CD4-positive, alpha-beta T cell treated with Interleukin-4 for 4 hours (primary cell): ENCODE measurements around the gene SYNGR2.
"Not testable (repeated sequence)": the region's sequence is repeated elsewhere in the genome, so short reads cannot be mapped to it uniquely, and the experiment has no call there.

ENCODE experiments used
- DNase-seq: peaks from one replicate; pipeline ENCODE4 v3.0.0-alpha.2; 2020

SYNGR2 gene

GRCh38 chr17:78144147-78144719, 24.1 kb upstream of the SYNGR2 start:
- no peak for DNase-seq

GRCh38 chr17:78144736-78145641, 23.4 kb upstream of the SYNGR2 start:
- DNase-seq, result no peak

- DNase-seq, result no peak
Observed at GRCh38 chr17:78146471-78146869, 21.9 kb upstream of the SYNGR2 start.

- no peak for DNase-seq
Observed at GRCh38 chr17:78146881-78147280, 21.5 kb upstream of the SYNGR2 start.

- DNase-seq, result no peak
Observed at GRCh38 chr17:78147315-78147998, 20.9 kb upstream of the SYNGR2 start.

- DNase-seq, result no peak
Observed at GRCh38 chr17:78148286-78149016, 19.9 kb upstream of the SYNGR2 start.

GRCh38 chr17:78151514-78152008, 16.8 kb upstream of the SYNGR2 start:
- DNase-seq, result no peak

GRCh38 chr17:78154903-78155811, 13.2 kb upstream of the SYNGR2 start:
- DNase-seq, result no peak

- no peak for DNase-seq
Observed at GRCh38 chr17:78159575-78160158, 8.7 kb upstream of the SYNGR2 start.

- DNase-seq, result no peak
Observed at GRCh38 chr17:78163881-78164747, 4.3 kb upstream of the SYNGR2 start.

- DNase-seq, result no peak
Observed at GRCh38 chr17:78164748-78165607, 3.4 kb upstream of the SYNGR2 start.

- no peak for DNase-seq
Observed at GRCh38 chr17:78166416-78166815, 2.0 kb upstream of the SYNGR2 start.

- peak; percentile 51 for DNase-seq
Observed at GRCh38 chr17:78168903-78169793, 767 bp downstream of the SYNGR2 start.

GRCh38 chr17:78170692-78171590, 2.6 kb downstream of the SYNGR2 start:
- DNase-seq, result no peak

GRCh38 chr17:78171591-78172248, 3.3 kb downstream of the SYNGR2 start:
- not testable (repeated sequence) for DNase-seq

- no peak for DNase-seq
Observed at GRCh38 chr17:78172249-78173051, 4.1 kb downstream of the SYNGR2 start.
